Activated CD4-positive, alpha-beta T cell treated with anti-CD3 and anti-CD28 coated beads, Interleukin-2, amount 50 U/mL, for 1 hour (primary cell): ENCODE data around the gene SMURF1.

ENCODE experiments used
- DNase-seq: peaks from one replicate; pipeline ENCODE4 v3.0.0-alpha.2; 2020

SMURF1 gene

DNA sequence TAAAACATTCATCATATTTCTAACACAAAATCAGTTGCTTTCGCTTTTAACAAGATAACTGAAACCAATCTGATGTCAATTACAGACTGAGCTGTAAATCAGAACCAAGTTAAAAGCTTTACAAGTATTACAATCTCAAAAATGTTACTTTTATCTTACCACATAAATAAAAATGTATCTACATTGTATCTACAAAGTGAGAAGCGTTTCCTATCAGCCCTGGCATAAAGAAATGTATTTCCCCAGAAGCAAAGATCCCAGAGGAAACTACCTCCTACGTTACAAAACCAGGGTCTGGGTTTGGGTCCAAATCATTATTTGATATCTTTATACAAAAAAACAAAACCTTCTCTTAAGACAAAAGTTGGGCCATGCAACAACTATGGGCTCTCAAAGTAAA, 2.6 kb downstream of the SMURF1 start:
- no peak for DNase-seq

DNA sequence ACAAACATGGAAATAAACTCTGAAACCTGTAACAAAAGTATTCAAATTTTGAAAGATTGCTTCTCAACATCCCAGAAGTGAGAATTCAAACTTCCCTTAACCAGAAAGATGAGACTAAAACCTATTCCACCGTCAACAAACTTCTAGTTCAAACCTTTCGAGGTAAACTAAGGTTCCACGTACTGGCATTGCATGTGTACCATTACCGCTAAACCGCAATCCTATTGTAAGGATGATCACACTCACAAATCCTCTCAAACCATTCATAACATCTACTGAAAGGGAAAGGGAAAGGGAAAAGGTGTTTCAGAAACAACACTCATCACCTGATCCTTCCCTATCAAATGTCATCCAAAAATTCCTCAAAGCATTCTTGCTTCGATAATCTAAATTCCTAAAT, 3.1 kb downstream of the SMURF1 start:
- DNase-seq: no peak

DNA sequence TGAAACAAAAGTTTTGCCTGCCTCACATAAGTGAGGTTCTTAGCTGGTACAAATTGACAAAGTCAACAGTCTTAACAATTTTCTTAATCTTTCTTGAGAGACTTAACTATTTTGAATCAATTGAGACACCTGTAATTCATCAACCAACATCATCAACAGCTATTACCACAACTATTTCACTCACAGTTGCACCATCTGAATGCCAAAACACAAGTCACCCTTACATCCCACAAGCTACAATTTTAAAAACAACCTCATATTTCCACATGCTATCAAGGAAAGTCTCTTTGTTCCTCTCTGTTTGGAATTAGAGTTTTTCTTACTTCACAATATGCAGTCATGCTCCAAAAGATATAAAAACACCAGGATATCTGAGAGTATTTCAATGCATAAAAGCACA, 4.9 kb downstream of the SMURF1 start:
- no peak for DNase-seq

DNA sequence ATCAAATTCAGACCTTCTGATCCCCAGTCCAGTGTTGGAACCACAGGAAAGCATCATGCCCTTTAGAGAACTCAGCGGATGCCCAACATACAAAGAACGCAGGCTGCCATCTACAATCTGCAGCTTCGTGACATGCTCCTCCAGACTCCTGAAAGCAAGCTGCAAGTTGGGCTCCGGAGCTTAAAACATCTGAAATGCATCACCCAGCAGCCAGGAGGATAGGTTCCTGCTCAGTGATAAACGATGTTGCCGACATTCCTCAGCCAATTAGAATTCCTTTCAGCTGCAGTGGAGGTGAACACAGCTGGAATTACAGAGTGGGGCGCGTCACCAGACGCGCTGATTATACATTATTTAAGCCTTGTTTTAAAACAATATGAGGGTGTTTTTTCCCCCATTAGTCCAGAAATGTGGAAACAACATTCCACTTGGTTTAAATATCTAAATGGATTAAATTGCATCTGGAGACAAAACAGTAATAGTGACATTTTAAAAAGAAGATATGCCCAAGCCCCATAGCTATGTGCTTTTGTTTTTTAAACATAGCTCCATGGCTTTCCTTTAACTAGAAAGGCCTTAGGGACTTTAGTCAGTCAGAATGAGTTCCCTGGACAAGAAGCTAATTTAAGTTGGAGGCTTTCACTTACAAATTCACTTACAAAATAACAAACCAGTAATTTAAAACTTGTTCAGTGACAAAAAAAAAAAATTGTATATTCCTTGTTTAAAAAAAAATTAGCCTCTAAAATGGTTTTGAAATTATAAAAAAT, 6.3 kb downstream of the SMURF1 start:
- no peak for DNase-seq

DNA sequence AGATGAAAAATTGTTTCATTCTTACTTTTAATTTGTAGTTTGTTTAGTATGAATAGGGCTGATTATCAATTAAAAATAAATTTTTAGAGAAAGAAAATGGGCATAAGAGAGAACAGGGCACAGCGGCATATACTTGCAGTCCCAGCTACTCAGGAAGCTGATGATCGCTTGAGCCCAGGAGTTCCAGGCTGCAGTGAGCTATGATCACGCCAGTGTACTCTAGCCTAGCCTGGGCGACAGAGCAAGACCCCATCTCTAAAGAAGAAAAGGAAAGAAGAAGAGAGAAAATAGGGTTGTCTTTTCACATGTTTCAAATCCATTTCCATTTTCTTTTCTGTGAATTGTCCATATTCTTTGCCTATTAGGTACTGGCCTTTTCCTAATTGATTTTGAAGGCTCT, 8.0 kb downstream of the SMURF1 start:
- no peak for DNase-seq

DNA sequence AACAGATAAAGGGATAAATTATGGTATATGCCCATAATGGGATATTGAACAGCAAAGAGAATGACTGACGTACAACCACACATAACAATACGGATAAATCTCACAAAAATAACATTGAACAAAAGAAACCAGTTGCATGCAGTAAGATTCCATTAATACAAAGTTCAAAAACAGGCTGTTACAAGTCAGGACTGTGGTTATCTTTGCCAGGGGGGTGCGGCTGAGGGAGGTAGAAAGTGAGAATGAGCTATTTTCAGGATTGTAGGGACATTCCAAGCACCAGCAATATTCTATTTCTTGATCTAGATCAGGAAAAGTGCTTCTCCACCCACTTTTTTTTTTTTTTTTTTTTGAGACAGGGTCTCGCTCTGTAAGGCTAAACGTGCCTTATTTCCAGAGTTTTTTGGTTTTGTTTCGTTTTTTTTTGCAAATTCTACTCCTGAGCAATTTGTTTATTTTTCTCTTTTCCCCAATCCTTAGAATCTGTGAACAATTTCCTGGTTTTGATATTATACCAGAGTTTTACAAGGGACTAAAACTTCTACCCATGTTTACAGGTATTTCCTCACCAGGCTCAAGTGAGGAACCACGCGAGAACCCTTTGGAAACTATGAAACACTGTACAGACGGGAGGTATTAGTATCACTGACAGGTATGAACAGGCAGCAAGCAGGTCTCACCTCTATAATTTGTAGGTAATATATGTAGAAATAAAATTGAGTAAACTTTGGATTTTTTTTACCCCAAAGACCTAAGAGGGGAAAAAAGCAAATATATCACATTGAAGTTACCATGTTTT, 9.9 kb downstream of the SMURF1 start:
- DNase-seq: no peak

DNA sequence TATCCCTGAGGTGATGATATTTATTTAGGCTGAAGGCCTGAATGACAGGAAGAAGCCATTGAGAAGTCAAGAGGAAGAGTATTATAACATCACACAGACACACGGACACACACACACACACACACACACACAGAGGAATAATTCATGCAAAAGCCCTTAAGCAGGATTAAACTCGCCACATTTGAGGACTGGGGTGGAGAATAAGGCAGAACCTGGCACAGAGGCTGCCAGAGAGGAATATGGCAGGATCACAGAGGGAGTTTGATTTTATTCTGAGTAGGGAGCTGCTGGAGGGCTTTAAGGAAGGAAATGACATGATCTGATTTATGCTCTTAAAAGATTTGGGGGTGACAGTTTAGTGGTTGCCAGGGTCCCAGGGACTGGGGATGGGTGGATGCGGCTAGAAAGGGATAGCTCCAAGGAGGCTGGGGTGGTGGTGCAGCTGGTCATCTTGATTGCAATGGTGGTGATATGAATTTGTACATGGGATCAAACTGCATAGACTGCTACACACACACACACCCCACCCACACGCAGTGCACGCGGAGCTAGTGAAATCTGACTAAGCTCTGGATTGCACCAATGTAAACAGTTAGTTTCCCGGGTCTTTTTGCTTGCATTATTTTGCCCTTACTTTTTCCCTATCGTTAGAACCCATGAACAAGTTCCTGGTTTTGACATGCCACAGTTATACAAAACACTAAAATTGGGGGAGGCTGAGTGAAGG, 11.2 kb downstream of the SMURF1 start:
- no peak for DNase-seq

DNA sequence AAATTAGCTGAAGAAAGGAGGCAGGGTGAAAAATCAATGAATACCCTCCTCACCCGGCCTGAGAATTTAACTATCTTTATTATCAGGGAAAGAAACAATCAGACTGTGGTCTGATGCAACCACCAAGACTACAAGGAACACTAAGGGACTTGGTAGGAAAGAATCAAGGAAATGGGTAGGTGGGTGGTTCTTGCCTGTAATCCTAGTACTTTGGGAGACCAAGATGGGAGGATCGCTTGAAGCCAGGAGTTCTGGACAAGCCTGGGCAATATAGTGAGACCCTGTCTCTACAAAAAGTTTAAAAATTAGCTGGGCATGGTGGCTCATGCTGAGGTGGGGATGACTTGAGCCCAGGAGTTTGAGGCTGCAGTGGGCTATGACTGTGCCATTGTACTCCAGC, 12.6 kb downstream of the SMURF1 start:
- no peak for DNase-seq

DNA sequence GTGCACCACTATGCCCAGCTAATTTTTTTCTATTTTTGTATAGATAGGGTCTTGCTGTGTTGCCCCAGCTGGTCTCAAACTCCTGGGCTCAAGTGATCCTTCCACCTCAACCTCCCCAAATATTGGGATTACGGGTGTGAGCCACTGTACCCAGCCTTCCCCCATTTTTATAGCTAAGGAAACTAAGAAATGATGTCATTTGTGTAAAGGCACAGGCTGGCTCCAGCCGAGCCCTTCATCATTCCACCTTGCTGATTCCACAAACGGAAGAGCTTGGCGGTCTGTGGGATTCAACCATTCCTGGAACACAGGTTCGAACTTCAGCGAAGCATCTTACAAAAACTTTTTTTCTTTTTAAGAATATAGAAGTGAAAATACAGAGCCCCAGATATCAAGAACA, 14.4 kb downstream of the SMURF1 start:
- DNase-seq: no peak

DNA sequence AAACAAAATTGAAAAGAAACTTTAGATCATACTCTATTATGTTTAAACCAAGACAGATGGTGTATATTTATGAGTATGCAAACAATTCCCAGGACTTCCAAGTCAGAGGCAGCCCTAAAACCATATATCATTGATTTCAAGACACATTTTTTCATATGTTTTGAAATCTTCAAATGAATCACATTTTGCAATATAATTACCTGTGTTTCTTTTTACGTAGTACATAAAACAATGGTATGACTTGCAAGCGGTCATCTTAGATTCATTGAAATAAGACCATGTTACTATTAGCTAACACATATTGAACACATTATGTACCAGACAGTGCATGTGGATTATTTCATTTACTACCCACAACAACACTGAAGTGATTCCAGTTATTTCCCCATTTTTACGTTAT, 14.9 kb downstream of the SMURF1 start:
- DNase-seq: no peak

DNA sequence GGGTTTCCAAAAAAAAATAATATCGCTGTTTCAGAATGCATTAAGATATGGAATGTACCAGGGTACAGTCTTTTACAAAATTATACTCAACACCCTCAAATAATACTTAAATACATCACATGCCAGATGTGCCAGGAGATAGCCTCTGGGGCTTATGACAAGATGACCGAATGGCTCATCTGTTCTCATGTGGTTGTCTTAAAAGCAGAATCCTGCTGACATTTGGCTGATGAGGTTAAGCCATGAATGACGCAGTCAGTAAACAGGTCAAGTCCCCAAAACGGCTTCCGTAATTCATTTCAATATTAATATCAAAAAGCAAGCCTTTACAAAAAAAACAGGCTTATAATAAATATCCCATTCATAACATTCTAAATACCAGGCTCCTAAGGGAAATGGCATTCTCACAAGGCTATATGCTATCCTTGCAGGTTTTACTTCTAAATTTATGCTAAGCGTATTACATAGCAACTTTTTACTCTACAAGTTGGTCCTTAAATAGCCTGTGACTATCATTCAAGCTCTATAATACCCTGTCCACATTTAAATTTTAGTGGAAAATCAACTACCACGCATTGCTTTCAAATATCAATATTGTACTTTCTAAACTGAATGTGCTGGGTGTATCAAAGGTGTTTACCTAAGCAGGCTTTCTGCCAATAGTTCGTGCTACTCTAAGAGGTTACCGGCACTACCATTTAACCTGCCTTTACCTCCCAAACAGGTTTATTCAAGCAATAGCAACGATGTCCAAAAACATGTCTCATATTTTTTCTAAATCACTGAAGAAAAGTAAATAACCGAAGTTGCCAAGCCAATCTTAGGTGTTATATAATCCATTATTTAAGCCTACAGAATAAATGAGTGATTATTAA, 15.6 kb downstream of the SMURF1 start:
- no peak for DNase-seq

DNA sequence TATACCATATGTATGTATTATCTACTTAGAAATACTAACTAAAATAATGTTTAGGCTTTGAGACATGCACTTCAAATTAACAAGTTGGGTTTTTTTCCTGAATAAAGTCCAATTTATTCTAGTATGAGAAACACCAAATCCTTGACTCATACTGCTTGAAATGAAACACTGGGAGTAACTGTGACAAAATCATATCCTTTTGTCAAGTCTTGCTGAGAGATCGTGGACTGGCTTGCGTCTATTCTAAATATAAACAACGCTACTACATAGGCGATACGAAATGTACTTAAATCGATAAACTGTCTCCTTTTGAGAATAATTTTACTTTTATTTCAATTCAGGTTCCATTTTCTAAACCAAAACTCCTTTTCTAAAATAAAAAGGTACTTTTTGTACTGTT, 16.3 kb downstream of the SMURF1 start:
- no peak for DNase-seq

DNA sequence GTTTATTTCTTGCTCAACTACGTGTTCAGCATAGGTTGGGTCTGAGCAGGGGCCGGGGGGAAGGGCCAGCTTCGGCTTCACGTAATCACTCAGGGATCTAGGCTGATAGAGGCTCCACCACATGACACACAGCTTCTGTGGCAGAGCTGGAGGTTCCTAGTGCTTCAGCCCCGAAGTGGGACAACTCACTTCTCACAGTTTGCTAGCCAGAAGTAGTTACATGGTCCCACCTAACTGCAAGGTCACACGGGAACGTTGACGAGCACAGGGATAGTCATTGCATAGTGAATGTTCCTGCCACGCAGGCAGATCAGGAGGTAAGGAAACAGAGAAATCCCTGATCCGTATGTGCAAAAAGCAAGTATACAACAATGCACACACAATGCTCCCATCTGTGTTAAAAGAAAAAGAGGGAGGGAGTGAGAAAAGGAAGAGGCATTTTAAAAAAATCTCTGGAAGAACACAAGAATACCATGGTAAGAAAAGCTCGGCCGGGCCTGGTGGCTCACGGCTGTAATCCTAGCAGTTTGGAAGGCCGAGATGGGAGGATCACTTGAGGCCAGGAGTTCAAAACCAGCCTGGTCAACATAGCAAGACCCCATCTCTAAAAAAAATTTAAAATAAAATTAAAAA, 16.9 kb downstream of the SMURF1 start:
- DNase-seq: no peak

DNA sequence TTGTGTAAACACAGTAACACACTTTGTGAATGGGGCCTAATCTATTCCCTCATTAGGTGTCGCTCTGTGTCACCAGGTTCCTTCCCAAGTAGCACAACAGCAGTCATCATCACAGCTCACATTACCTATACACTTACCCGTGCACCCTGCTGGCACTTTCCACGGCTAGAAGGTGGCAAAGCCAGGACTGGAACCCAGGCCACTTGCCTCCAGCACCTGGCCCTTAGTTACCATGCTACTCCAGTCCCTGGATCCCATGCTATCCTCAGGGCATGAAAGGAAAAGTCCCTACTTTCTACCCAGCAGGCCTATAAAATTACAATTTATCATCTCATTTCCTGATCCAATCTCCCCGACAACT, 18.4 kb downstream of the SMURF1 start:
- no peak for DNase-seq

DNA sequence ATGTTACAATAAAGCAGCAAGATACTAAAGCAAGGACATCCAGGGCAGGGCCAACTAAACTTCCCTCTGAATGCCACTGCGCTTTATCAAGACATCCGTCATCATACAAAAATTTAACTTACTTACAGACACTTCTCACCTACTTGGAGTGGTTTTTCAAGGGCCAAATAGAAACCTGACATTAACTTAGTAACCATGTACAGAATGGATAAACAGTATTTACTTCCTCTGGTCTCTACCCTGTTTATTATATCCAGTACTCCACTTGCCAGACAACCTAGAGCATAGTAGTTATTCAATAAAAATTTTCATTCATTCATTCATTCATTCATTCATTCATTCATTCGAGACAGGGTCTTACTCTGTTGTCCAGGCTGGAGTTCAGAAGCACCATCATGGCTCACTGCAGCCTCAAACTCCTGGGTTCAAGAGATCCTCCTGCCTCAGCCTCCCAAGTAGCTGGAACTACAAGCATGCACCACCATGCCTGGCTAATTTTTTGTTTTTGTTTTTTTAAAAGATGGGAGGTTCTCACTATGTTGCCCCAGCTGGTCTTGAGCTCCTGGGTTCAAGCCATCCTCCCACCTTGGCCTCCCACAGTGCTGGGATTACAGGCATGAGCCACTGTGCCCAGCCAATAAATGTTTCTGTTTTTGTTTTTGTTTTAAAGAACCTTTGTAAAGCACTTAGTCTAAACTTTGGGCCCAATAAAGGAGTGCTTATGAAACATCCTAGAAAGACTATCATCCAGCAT, 19.0 kb downstream of the SMURF1 start:
- DNase-seq: no peak

DNA sequence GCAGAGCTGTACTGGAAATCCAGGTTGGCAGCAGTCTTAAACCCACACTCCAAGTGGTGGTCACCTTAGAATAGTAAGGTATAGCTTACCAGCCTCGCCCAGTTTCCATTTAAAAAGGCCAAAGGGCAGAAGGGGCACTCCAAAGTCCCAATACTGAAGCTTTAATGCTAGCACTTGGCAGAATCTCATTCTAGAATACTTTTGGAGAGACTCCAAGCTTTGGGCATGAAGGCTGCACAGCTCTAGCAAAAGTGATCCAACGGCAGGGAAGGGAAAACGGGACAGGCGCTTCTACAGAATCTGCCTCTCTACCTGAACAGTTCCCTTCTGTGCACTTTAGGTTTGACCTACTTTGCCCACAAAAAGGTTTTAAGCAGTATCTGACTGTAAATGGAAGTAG, 19.7 kb downstream of the SMURF1 start:
- DNase-seq: no peak

DNA sequence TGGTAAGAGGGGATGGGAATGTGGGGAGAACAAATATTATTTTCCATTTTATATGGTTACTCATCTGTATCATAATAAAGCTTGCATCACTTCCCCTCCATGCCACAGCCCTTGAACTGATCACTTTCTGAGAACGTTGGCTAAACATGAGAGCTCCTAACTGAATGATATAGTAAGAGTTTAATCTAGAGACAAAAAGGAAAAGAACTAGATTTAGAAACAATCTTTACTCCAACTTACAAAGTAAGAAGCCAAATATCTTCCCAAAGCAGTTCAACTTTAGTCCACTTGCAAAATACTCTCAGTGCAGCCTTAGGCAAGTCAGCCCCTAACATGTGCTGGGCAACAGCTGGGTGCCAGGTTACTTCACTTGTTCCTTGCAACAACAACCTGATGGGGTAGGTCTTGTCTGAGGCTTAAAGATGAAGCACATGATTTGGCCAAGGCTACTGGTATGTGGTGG, 20.3 kb downstream of the SMURF1 start:
- no peak for DNase-seq

DNA sequence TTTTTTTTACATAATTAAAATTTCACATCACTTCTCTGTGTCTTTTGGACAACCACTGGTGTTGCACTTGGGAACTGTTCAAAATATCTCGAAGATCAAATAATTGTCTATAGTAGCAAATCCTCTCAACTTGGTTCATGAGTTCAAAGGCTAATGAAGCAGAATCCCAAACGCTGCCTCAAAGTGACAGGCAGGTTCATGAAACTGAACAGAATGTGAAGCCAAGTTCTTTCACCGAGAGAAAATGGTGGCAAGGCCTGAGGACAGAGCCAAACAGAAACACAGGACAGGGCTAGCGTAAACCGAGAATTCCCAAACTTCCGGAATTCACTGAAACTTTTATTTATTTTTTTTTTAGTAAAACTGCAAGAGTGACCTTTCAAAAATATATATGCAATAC, 21.1 kb downstream of the SMURF1 start:
- DNase-seq: no peak

DNA sequence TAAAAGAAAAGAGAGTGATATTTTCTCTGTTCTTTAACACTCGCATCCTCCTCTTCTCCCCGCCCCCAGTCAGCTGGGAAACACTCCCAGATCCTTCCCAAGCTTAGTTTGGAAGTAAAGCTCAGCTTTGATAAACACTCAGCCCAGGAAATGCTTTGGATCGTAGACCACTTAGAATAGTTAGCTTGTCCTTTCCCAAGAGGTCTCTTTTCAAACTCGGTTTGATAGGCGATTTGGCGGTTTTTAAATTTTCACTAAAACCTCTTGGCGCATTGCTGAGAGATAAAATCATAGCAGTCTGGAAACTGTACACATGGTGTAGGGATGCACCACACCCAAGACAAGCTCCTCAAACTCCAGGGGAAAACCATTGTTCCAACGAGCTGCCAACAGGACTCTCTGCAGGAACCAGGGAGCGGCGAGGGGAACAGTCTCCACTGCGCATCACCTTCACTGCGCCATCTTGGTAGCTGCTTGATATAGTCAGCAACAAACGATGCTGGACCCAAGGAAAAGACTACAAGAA, 22.3 kb downstream of the SMURF1 start:
- DNase-seq: no peak

DNA sequence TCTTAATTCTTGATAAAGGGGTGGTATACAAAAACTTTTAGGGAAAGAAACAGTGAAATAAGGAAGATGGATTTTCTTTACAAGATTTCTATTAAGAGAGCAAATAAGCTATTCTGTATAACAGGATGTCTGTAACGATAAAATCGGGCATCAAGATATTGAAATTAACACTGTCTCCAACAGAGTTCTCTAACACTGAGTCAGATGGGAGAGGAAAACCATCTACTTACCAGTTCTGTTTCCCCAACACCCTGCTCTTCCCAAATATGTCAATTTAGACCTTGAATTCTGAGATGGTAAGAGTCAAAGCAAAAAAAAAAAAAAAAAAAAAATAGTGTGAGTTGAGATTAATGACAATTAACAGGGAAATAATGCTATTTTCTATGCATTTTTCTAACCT, 23.0 kb downstream of the SMURF1 start:
- DNase-seq: no peak

DNA sequence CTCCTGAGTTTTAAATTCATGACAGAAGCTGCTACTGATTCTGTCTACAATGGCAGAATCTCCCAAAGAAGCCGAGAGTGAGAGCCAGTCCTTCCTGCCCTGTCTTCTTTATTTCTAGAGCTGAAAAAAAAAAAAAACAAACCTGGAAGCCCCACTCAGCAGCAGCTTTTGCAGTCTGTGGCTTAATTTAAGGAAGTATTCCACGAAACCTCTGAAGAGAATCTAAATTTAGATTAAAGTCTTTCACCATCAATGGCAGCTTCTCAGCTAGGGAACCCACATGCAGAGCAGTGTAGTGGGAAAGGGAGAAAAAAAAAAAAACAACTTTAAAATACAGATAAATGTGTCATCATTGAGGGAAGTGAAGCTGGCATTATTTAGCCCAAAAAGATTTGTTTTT, 23.4 kb downstream of the SMURF1 start:
- DNase-seq: no peak
